Ovary (tissue), 9 donors: ENCODE results near the gene MAPRE3. TPM values are rescaled to one million over a fixed set of nuclear protein-coding genes. Genes with fewer than 3 reads are reported as not detected.

Experiments
- DNase-seq, 5 donors: peaks; one replicate each; pipeline ENCODE4 v3.0.0-alpha.2; 2019 to 2020
- H3K27ac ChIP-seq, 2 donors: fragments of 200-600 bp; one replicate each; pipeline versions ENCODE4 v1.5.1 to v1.8.0; 2019 to 2022
- H3K27me3 ChIP-seq: fragments of 200-600 bp; one replicate; pipeline ENCODE4 v1.8.0; 2022
- H3K36me3 ChIP-seq: fragments of 200-600 bp; sonication (generic); one replicate; pipeline ENCODE4 v1.5.1; 2019
- H3K4me1 ChIP-seq: one replicate; pipeline ENCODE4 v1.8.1; 2013; ENCODE audit warnings: mild to moderate bottlenecking, moderate library complexity; ENCODE audit not compliant: insufficient read depth
- H3K4me3 ChIP-seq: fragments of 200-600 bp; sonication (generic); one replicate; pipeline ENCODE4 v1.5.1; 2017
- H3K9me3 ChIP-seq, 2 donors: fragments of 200-600 bp in 1 of 2; sonication (generic) in 1 of 2; one replicate each; pipeline versions ENCODE4 v1.5.1 to v1.8.1; 2013 to 2019; ENCODE audit warnings: mild to moderate bottlenecking in 1 of 2, moderate library complexity in 1 of 2
- EP300 ChIP-seq: sonication (generic); formaldehyde crosslinking; IDR thresholded peaks from one replicate; pipeline ENCODE4 v1.6.1; 2017; ENCODE audit warnings: antibody characterized with exemption
- POLR2A ChIP-seq: fragments of 450-650 bp; IDR thresholded peaks from one replicate; pipeline ENCODE4 v1.6.1; 2017; ENCODE audit warnings: antibody characterized with exemption, mild to moderate bottlenecking, moderate library complexity
- WGBS, 3 donors: extraction: QIAGEN DNeasy Blood & Tissue Kit in 1 of 3; methylation state at CpG; one replicate each; pipeline versions ENCODE4 v1.1.5 to v1.1.7; 2013 to 2017; 5-methylcytosine and 5-hydroxymethylcytosine counted together
- intact Hi-C, 4 donors: fragments of 100-400 bp; cut with DNase I; formaldehyde crosslinking; loops; one replicate each; pipeline versions ENCODE4 v1.11.0 to v1.15.1; 2022 to 2023
- polyA plus RNA-seq, 2 donors: library from polyadenylated mRNA; stranded (reverse); fragments of 200-250 nt in 1 of 2; fragments of 350-450 nt in 1 of 2; fragmentation: Illumina TruSeq in 1 of 2; extraction: RNeasy Lipid Tissue Mini Kit (QIAGEN cat#74804) in 1 of 2; gene quantifications; one replicate each; pipeline ENCODE4 v1.2.3, GENCODE V29; 2013 to 2014
- total RNA-seq, 7 donors: library from RNA; depleted of rRNA in 2 of 7; stranded (reverse); fragments of >200 nt in 2 of 7; fragmentation: NEBNext Ultra II Directional in 3 of 7; extraction: Animal tissue kit (Norgen Biotek cat#: 25700) in 3 of 7; gene quantifications; one replicate each; pipeline versions ENCODE4 v1.1.0 to v1.2.4, GENCODE V29; 2016 to 2023
- TF ChIP-seq, protein P1 (sequence below), 3 donors: fragments of 450-650 bp in 2 of 3; fragments of 200-600 bp in 1 of 3; IDR thresholded peaks; one replicate each; pipeline versions ENCODE4 v1.5.1 to v1.8.0; 2016 to 2022; ENCODE audit warnings: antibody characterized with exemption in 3 of 3, mild to moderate bottlenecking in 1 of 3
- donor health status: DM: no; HTN: no; CAD: no; lungs with moderate emphysema.
- donor health status: DM: no; HTN: no; CAD: no.
- donor health status: Bipolar disorder and iron deficiency.
- donor health status: DM: yes; HTN: yes; CAD: no.
- donor health status: DM: no; HTN: no; CAD: no.
- donor health status: DM: yes; HTN: yes; CAD: no.

MAPRE3 gene
- total and polyA plus RNA-seq, 9 donors = 23.8 to 51.8 (median 34.3) TPM

GRCh38 chr2:27054721-27055120 is 84.3 kb downstream of the MAPRE3 start:
- TF ChIP-seq, protein P1, sequence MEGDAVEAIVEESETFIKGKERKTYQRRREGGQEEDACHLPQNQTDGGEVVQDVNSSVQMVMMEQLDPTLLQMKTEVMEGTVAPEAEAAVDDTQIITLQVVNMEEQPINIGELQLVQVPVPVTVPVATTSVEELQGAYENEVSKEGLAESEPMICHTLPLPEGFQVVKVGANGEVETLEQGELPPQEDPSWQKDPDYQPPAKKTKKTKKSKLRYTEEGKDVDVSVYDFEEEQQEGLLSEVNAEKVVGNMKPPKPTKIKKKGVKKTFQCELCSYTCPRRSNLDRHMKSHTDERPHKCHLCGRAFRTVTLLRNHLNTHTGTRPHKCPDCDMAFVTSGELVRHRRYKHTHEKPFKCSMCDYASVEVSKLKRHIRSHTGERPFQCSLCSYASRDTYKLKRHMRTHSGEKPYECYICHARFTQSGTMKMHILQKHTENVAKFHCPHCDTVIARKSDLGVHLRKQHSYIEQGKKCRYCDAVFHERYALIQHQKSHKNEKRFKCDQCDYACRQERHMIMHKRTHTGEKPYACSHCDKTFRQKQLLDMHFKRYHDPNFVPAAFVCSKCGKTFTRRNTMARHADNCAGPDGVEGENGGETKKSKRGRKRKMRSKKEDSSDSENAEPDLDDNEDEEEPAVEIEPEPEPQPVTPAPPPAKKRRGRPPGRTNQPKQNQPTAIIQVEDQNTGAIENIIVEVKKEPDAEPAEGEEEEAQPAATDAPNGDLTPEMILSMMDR (IDR thresholded peaks at IDR 0.05) = no peak
- TF ChIP-seq EP300 (no peak), POLR2A (no peak)
- 91 to 94% (median 92%) methylated on average over 11 of the region's 11 CpGs for WGBS, 3 donors
- intact Hi-C loops = loop anchor here in 2 of 4 donors (5.0 kb wide), 1 partner anchor 33 kb away; the partner anchor contains the start of gene KHK (in 2 of the 2)
- no peak for DNase-seq
- H3K27ac ChIP-seq = no peak overlapping the region
- no peaks in the 10 kb centered on the region for H3K9me3 ChIP-seq
- peaks cover 3% of the 10 kb centered on the region for H3K4me1 ChIP-seq
- H3K4me3 ChIP-seq = no peak overlapping the region
- H3K27me3 ChIP-seq = no peaks in the 10 kb centered on the region
- H3K36me3 ChIP-seq = no peaks in the 10 kb centered on the region

- no peaks in the 10 kb centered on the region for H3K36me3 ChIP-seq
- WGBS, 3 donors = 88 to 92% (median 90%) methylated on average over 6 of the region's 6 CpGs
These were observed 86.7 kb downstream of the MAPRE3 start for GRCh38 chr2:27057184-27057583.

GRCh38 chr2:27058210-27058609 is 87.8 kb downstream of the MAPRE3 start:
- Histone ChIP-seq H3K4me3 (no peak overlapping the region), H3K36me3 (no peaks in the 10 kb centered on the region), H3K4me1 (no peaks in the 10 kb centered on the region), H3K27me3 (no peaks in the 10 kb centered on the region), H3K27ac (no peak overlapping the region), H3K9me3 (no peaks in the 10 kb centered on the region)
- DNase-seq = no peak
- 87 to 90% (median 90%) methylated on average over 10 of the region's 10 CpGs for WGBS, 3 donors
- TF ChIP-seq EP300 (no peak), POLR2A (no peak)
- TF ChIP-seq, protein P1 (IDR thresholded peaks at IDR 0.05) = no peak
- intact Hi-C loops = no loop called here

More at GRCh38 chr2:27057184-27057583, 86.7 kb downstream of the MAPRE3 start:
- DNase-seq = no peak
- TF ChIP-seq, protein P1 (IDR thresholded peaks at IDR 0.05) = no peak
- TF ChIP-seq POLR2A = no peak
- no peak for TF ChIP-seq EP300
- H3K27me3 ChIP-seq = no peaks in the 10 kb centered on the region
- intact Hi-C loops = no loop called here
- H3K9me3 ChIP-seq = no peaks in the 10 kb centered on the region
- peaks cover 1% of the 10 kb centered on the region for H3K4me1 ChIP-seq
- no peak overlapping the region for H3K4me3 ChIP-seq
- no peak overlapping the region for H3K27ac ChIP-seq

- Histone ChIP-seq H3K4me3 (no peak overlapping the region), H3K27me3 (no peaks in the 10 kb centered on the region), H3K4me1 (peaks cover 1% of the 10 kb centered on the region), H3K27ac (no peak overlapping the region), H3K36me3 (no peaks in the 10 kb centered on the region), H3K9me3 (no peaks in the 10 kb centered on the region)
- TF ChIP-seq EP300 = no peak
- intact Hi-C loops = no loop called here
- DNase-seq = peak in 1 of 5 donors; percentile 29
- WGBS, 3 donors = 59 to 72% (median 67%) methylated on average over 15 of the region's 15 CpGs
These were observed 88.8 kb downstream of the MAPRE3 start for GRCh38 chr2:27059141-27059820.

- H3K27me3 ChIP-seq = no peaks in the 10 kb centered on the region
- no peak for DNase-seq
- H3K4me3 ChIP-seq = no peak overlapping the region
- no peaks in the 10 kb centered on the region for H3K9me3 ChIP-seq
- no peaks in the 10 kb centered on the region for H3K36me3 ChIP-seq
- H3K4me1 ChIP-seq = peaks cover 1% of the 10 kb centered on the region
- H3K27ac ChIP-seq = no peak overlapping the region
- TF ChIP-seq POLR2A (no peak), EP300 (no peak)
- TF ChIP-seq, protein P1 (IDR thresholded peaks at IDR 0.05) = no peak
- intact Hi-C loops = no loop called here
- 70 to 81% (median 71%) methylated on average over 3 of the region's 3 CpGs for WGBS, 3 donors
These were observed 89.9 kb downstream of the MAPRE3 start for GRCh38 chr2:27060323-27060722.
